Kidney epithelial cell (primary cell): Measurements from ENCODE around the gene RILPL1. TPM values are rescaled to one million over a fixed set of nuclear protein-coding genes. Genes with fewer than 3 reads are reported as not detected.
"Not testable (repeated sequence)": the region's sequence is repeated elsewhere in the genome, so short reads cannot be mapped to it uniquely, and the experiment has no call there.

ENCODE experiments used
- DNase-seq: peaks from one replicate; pipeline ENCODE4 v3.0.0-alpha.2; 2010; ENCODE audit warnings: low read depth
- H3K27me3 ChIP-seq: 2 replicates; pipeline ENCODE4 v1.6.0; 2011; ENCODE audit warnings: low read length; ENCODE audit not compliant: control insufficient read depth, insufficient read depth
- H3K36me3 ChIP-seq: 2 replicates; pipeline ENCODE4 v1.5.1; 2011; ENCODE audit warnings: low read length; ENCODE audit not compliant: control insufficient read depth, insufficient read depth
- H3K4me3 ChIP-seq: 2 replicates; pipeline ENCODE4 v1.5.1; 2011; ENCODE audit warnings: low read depth, mild to moderate bottlenecking, control low read depth, low read length
- CTCF ChIP-seq: IDR thresholded peaks from 2 replicates; pipeline ENCODE4 v1.5.1; 2011; ENCODE audit warnings: mild to moderate bottlenecking, moderate library complexity, low read length, control low read depth, inconsistent platforms; ENCODE audit not compliant: insufficient read depth, poor library complexity, severe bottlenecking
- total RNA-seq: library from RNA; depleted of rRNA; stranded (reverse); fragments of >200 nt; gene quantifications from 2 replicates; pipeline ENCODE4 v1.2.3, GENCODE V29; 2015

RILPL1 gene
- total RNA-seq, 1 donor from 2014 or later = 12.1 TPM

- no peaks in the 10 kb centered on the region for H3K27me3 ChIP-seq
- H3K4me3 ChIP-seq = no peak overlapping the region
- peaks cover 5% of the 10 kb centered on the region for H3K36me3 ChIP-seq
Measured at GRCh38 chr12:123516216-123516780, 17.2 kb downstream of the RILPL1 start.

DNA sequence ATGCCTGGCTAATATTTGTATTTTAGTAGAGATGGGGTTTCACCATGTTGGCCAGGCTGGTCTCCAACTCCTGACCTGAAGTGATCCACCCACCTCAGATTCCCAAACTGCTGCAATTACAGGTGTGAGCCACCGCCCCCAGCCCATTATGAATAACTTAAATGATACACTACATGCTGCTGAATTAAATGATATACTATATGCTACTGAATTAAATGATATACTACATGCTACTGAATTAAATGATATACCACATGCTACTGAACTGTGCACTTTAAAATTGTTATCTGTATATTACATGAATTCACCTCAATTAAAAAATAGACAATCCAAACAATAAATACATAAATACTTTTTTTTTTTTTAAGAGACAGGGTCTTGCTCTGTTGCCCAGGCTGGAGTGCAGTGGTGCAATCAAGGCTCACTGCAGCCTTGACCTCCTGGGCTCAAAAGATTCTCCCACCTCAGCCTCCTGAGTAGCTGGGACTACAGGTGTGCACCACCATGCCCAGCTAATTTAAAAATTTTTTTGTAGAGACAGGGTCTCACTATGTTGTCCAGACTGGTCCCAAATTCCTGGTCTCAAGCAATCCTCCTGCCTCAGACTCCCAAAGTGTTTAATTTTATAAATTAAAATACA, 18.8 kb downstream of the RILPL1 start:
- H3K36me3 ChIP-seq, H3K4me3 ChIP-seq, DNase-seq, H3K27me3 ChIP-seq: not testable (repeated sequence)

More at GRCh38 chr12:123516216-123516780, 17.2 kb downstream of the RILPL1 start:
- DNase-seq = no peak
- no peak for TF ChIP-seq CTCF

DNA sequence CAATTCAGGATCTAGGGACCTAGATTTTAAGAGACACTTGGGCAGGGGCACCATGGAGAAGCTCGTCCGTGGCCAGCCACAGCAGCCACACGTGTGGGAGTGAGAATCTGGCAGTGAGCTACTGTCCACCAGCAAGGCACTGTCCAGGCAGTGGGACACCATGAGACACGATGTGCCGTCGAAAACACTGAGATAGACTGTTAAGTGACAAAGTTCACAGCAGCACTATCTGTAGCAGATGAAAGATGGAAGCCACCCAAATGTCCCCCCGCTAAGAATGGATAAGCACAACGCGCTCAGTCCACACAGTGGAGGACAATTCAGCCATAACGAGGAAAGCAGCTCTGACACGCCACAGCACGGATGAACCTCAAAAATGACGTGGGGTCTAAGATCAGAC, 19.7 kb downstream of the RILPL1 start:
- no peak for DNase-seq
- Histone ChIP-seq H3K36me3 (peaks cover 6% of the 10 kb centered on the region), H3K4me3 (no peak overlapping the region), H3K27me3 (no peaks in the 10 kb centered on the region)
- TF ChIP-seq CTCF = no peak

DNA sequence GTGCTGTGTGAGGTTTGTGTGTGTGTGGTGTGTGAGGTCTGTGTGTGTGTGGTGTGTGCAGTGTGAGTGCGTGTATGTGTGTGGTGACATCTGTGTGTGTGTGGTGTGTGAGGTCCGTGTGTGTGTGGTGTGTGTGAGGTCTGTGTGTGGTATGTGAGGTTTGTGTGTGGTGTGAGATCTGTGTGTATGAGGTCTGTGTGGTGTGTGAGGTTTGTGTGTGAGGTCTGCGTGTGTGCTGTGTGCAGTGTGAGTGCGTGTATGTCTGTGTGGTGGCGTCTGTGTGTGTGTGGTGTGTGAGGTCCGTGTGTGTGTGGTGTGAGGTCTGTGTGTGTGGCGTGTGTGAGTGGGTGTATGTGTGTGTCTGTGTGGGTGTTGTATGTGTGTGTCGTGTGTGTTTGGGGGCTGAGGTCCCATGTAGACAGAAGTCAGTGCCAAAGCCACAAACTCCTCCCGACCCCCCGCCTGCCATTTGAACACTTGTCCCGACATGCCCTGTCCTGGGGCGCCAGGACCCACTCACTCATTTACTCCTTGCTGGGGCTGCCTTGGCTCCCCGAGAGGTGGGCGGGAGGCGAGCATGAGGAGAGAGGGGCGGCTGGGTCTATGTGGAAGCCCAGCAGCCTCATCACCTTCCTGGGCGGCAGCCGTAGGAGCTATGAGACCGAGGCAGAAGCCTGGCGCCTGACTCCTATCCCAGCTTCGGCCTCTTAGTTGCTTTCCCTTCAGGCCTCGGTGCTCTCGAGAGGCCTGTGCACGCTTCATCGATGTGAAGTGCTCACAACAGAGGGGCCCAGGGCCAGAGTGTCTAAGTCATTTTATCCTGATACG, 20.5 kb downstream of the RILPL1 start:
- no peak for DNase-seq
- TF ChIP-seq CTCF = no peak
- no peaks in the 10 kb centered on the region for H3K27me3 ChIP-seq
- peaks cover 6% of the 10 kb centered on the region for H3K36me3 ChIP-seq
- H3K4me3 ChIP-seq = no peak overlapping the region

DNA sequence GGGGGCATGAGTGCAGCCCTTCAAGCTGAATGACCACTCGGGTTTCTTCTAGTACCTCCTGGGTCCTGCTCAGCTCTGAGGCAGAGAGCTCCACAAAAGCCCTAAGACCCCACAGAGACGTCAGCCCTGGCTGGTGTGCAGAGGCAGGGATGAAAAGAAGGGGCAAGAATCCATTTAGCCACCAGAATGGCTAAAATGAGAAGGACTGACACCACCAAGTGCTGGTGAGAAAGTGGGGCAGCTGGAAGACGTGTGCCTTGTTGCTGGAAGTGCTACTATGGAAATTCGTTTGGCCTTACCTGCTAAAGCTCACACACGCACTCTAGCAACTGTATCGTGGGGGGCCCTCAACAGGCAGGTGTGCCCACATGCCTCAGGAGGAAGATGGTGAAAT, 26.7 kb downstream of the RILPL1 start:
- Histone ChIP-seq H3K4me3 (no peak overlapping the region), H3K27me3 (no peaks in the 10 kb centered on the region), H3K36me3 (peaks cover 2% of the 10 kb centered on the region)
- TF ChIP-seq CTCF = no peak
- DNase-seq = no peak

DNA sequence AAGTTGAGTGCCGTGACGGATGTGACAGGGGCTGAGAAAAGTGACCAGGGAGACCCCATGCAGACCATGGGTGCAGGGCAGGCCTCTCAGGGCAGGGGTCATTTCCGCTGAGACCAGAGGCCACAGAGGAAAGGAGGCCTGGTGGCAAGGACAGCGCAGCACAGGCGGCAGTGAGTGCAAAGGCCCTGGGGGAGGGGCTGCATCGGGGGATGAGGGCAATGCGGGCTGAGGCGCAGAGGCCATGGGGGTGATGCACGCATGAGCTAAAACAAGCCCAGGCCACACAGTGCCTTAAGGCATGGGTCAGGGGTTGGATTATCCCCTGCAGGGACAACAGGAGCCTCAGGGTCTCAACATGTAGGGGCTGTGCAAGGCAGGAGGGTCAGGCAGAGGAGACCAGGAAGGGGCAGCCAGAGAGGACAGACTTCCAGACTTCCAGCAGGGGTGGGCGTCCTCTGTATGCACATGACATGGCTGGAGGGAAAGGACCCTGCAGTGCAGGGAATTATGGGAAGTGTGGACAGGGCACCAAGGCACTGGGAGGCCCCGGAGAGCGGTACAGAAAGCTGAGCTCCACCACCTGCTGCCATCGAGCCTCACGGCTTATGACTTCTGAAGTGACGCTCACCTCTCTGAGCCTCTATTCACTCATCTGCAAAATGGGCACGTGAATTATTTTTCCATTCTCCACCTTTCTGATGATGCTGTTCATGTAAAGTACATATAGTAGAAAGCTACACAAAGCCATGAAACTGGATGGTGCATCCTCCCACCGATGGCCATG, 27.3 kb downstream of the RILPL1 start:
- peaks cover 2% of the 10 kb centered on the region for H3K36me3 ChIP-seq
- no peaks in the 10 kb centered on the region for H3K27me3 ChIP-seq
- TF ChIP-seq CTCF = no peak
- DNase-seq = no peak
- H3K4me3 ChIP-seq = no peak overlapping the region
